ENCODE measurements around the gene ABCG1. TPM values are rescaled to one million over a fixed set of nuclear protein-coding genes. Genes with fewer than 3 reads are reported as not detected.

ABCG1 gene
- total and polyA plus RNA-seq, 4 experiments from 2014 or later: 1.5 to 19.6 (median 9.5) TPM

GRCh38 chr21:42254651-42255601 lies 36.0 kb downstream of the ABCG1 start:
- ChIA-PET CTCF (ENCODE audit: partially characterized antibody) (interaction anchor here (1.1 to 2.9 kb wide), 4 partner anchors 10 to 110 kb away, joined by 3 to 18 read pairs (median 12); no protein-coding TSS in a partner anchor), POLR2A (ENCODE audit: partially characterized antibody) (no interaction called here)
- peaks cover 15% of the 10 kb centered on the region for H3K4me1 ChIP-seq (ENCODE audit: insufficient read depth, low read length)
- H3K27ac ChIP-seq (ENCODE audit: low read depth, low read length): no peak overlapping the region
- H3K4me3 ChIP-seq (ENCODE audit: low read length in 2 of 2): no peak overlapping the region
- no peaks in the 10 kb centered on the region for H3K36me3 ChIP-seq (ENCODE audit: insufficient read depth, low read length)
- Mint-ChIP-seq H3K4me1 (peaks cover 26 to 54% (median 42%) of the 10 kb centered on the region in 4 donors), H3K27ac (peak overlapping the region in 5 of 7 donors; percentile 7 to 82 (median 42)), H3K9me3 (no peaks in the 10 kb centered on the region), H3K4me3 (no peak overlapping the region), H3K27me3 (no peaks in the 10 kb centered on the region), H3K36me3 (no peaks in the 10 kb centered on the region)
- no peak for DNase-seq
- no peaks in the 10 kb centered on the region for H3K27me3 ChIP-seq (ENCODE audit: insufficient read depth, low read length)
- H3K9me3 ChIP-seq (ENCODE audit: control insufficient read depth in 1 of 2, low read length in 2 of 2): no peaks in the 10 kb centered on the region
- intact Hi-C loops (cut with micrococcal nuclease): no loop called here

- Histone ChIP-seq H3K4me3 (ENCODE audit: low read length in 2 of 2) (no peak overlapping the region), H3K36me3 (ENCODE audit: insufficient read depth, low read length) (no peaks in the 10 kb centered on the region), H3K27ac (ENCODE audit: low read depth, low read length) (no peak overlapping the region), H3K4me1 (ENCODE audit: insufficient read depth, low read length) (peaks cover 15% of the 10 kb centered on the region), H3K27me3 (ENCODE audit: insufficient read depth, low read length) (no peaks in the 10 kb centered on the region), H3K9me3 (ENCODE audit: control insufficient read depth in 1 of 2, low read length in 2 of 2) (no peaks in the 10 kb centered on the region)
- Mint-ChIP-seq H3K4me3 (no peak overlapping the region), H3K4me1 (peaks cover 26 to 50% (median 40%) of the 10 kb centered on the region in 4 donors), H3K27me3 (no peaks in the 10 kb centered on the region), H3K36me3 (no peaks in the 10 kb centered on the region), H3K9me3 (no peaks in the 10 kb centered on the region), H3K27ac (peak overlapping the region in 4 of 7 donors; percentile 35 to 63 (median 55))
- no peak for DNase-seq
- CTCF ChIA-PET (ENCODE audit: partially characterized antibody): interaction anchor here (2.6 to 2.9 kb wide), 2 partner anchors 91 to 111 kb away, joined by 14 to 18 read pairs; no protein-coding TSS in a partner anchor
- POLR2A ChIA-PET (ENCODE audit: partially characterized antibody): no interaction called here
- intact Hi-C loops (cut with micrococcal nuclease): no loop called here
Observed at GRCh38 chr21:42255825-42256224, 36.9 kb downstream of the ABCG1 start.

- Histone ChIP-seq H3K4me1 (ENCODE audit: insufficient read depth, low read length) (peaks cover 15% of the 10 kb centered on the region), H3K36me3 (ENCODE audit: insufficient read depth, low read length) (no peaks in the 10 kb centered on the region), H3K27me3 (ENCODE audit: insufficient read depth, low read length) (no peaks in the 10 kb centered on the region), H3K4me3 (ENCODE audit: low read length in 2 of 2) (no peak overlapping the region), H3K9me3 (ENCODE audit: control insufficient read depth in 1 of 2, low read length in 2 of 2) (no peaks in the 10 kb centered on the region), H3K27ac (ENCODE audit: low read depth, low read length) (no peak overlapping the region)
- DNase-seq: no peak
- Mint-ChIP-seq H3K27me3 (no peaks in the 10 kb centered on the region), H3K36me3 (no peaks in the 10 kb centered on the region), H3K27ac (peak overlapping the region in 1 of 7 donors; percentile 56), H3K9me3 (no peaks in the 10 kb centered on the region), H3K4me3 (no peak overlapping the region), H3K4me1 (peaks cover 22 to 49% (median 36%) of the 10 kb centered on the region in 4 donors)
- intact Hi-C loops (cut with micrococcal nuclease): no loop called here
- ChIA-PET CTCF (ENCODE audit: partially characterized antibody) (interaction anchor here (1.3 to 2.9 kb wide), 5 partner anchors 18 to 111 kb away, joined by 4 to 18 read pairs (median 10); no protein-coding TSS in a partner anchor), POLR2A (ENCODE audit: partially characterized antibody) (no interaction called here)
Observed at GRCh38 chr21:42256316-42256715, 37.4 kb downstream of the ABCG1 start.

GRCh38 chr21:42257091-42257765 lies 38.3 kb downstream of the ABCG1 start:
- H3K4me1 Mint-ChIP-seq: peaks cover 19 to 47% (median 31%) of the 10 kb centered on the region in 4 donors
- ChIA-PET CTCF (ENCODE audit: partially characterized antibody) (interaction anchor here (1.0 to 2.9 kb wide), 7 partner anchors 19 to 112 kb away, joined by 4 to 18 read pairs (median 7); no protein-coding TSS in a partner anchor), POLR2A (ENCODE audit: partially characterized antibody) (no interaction called here)
- Histone ChIP-seq H3K27ac (ENCODE audit: low read depth, low read length) (no peak overlapping the region), H3K36me3 (ENCODE audit: insufficient read depth, low read length) (no peaks in the 10 kb centered on the region), H3K27me3 (ENCODE audit: insufficient read depth, low read length) (no peaks in the 10 kb centered on the region), H3K9me3 (ENCODE audit: control insufficient read depth in 1 of 2, low read length in 2 of 2) (no peaks in the 10 kb centered on the region), H3K4me3 (ENCODE audit: low read length in 2 of 2) (no peak overlapping the region), H3K4me1 (ENCODE audit: insufficient read depth, low read length) (peaks cover 15% of the 10 kb centered on the region)
- no peaks in the 10 kb centered on the region for H3K27me3 Mint-ChIP-seq
- H3K27ac Mint-ChIP-seq: peak overlapping the region in 3 of 7 donors; percentile 8 to 74 (median 56)
- H3K36me3 Mint-ChIP-seq: no peaks in the 10 kb centered on the region
- no peaks in the 10 kb centered on the region for H3K9me3 Mint-ChIP-seq
- no peak overlapping the region for H3K4me3 Mint-ChIP-seq
- DNase-seq: no peak
- intact Hi-C loops (cut with micrococcal nuclease): no loop called here

GRCh38 chr21:42258150-42258884 lies 39.4 kb downstream of the ABCG1 start:
- Mint-ChIP-seq H3K36me3 (no peaks in the 10 kb centered on the region), H3K4me1 (peaks cover 19 to 40% (median 30%) of the 10 kb centered on the region in 4 donors), H3K27me3 (no peaks in the 10 kb centered on the region), H3K4me3 (peak overlapping the region in 1 of 8 donors; percentile 37), H3K27ac (peak overlapping the region in 6 of 7 donors; percentile 10 to 78 (median 48)), H3K9me3 (no peaks in the 10 kb centered on the region)
- POLR2A ChIA-PET (ENCODE audit: partially characterized antibody): interaction anchor here (0.6 to 1.3 kb wide), 10 partner anchors 9 to 113 kb away, joined by 3 to 10 read pairs (median 4); partner anchors contain the start of gene ABCG1
- no peaks in the 10 kb centered on the region for H3K9me3 ChIP-seq (ENCODE audit: control insufficient read depth in 1 of 2, low read length in 2 of 2)
- no peak overlapping the region for H3K27ac ChIP-seq (ENCODE audit: low read depth, low read length)
- no peaks in the 10 kb centered on the region for H3K36me3 ChIP-seq (ENCODE audit: insufficient read depth, low read length)
- intact Hi-C loops (cut with micrococcal nuclease): loop anchor here (1.0 kb wide), 5 partner anchors 24 to 192 kb away; no protein-coding TSS in a partner anchor
- CTCF ChIA-PET (ENCODE audit: partially characterized antibody): interaction anchor here (0.7 to 6.8 kb wide), 38 partner anchors 9 to 441 kb away, joined by 3 to 217 read pairs (median 6); partner anchors contain the start of gene UBASH3A
- H3K4me1 ChIP-seq (ENCODE audit: insufficient read depth, low read length): peaks cover 15% of the 10 kb centered on the region
- no peaks in the 10 kb centered on the region for H3K27me3 ChIP-seq (ENCODE audit: insufficient read depth, low read length)
- DNase-seq: peak; percentile 77 to 81 (median 78)
- no peak overlapping the region for H3K4me3 ChIP-seq (ENCODE audit: low read length in 2 of 2)

GRCh38 chr21:42258885-42259407 lies 40.0 kb downstream of the ABCG1 start:
- Histone ChIP-seq H3K27me3 (ENCODE audit: insufficient read depth, low read length) (no peaks in the 10 kb centered on the region), H3K4me3 (ENCODE audit: low read length in 2 of 2) (no peak overlapping the region), H3K36me3 (ENCODE audit: insufficient read depth, low read length) (no peaks in the 10 kb centered on the region), H3K27ac (ENCODE audit: low read depth, low read length) (no peak overlapping the region), H3K4me1 (ENCODE audit: insufficient read depth, low read length) (peaks cover 10% of the 10 kb centered on the region), H3K9me3 (ENCODE audit: control insufficient read depth in 1 of 2, low read length in 2 of 2) (no peaks in the 10 kb centered on the region)
- Mint-ChIP-seq H3K9me3 (no peaks in the 10 kb centered on the region), H3K27ac (peak overlapping the region in 2 of 7 donors; percentile 10 to 78), H3K4me3 (peak overlapping the region in 1 of 8 donors; percentile 37), H3K27me3 (no peaks in the 10 kb centered on the region), H3K36me3 (peaks cover 0 to 3% of the 10 kb centered on the region in 2 donors), H3K4me1 (peaks cover 14 to 39% (median 29%) of the 10 kb centered on the region in 4 donors)
- ChIA-PET CTCF (ENCODE audit: partially characterized antibody) (interaction anchor here (0.7 to 6.8 kb wide), 38 partner anchors 9 to 442 kb away, joined by 3 to 217 read pairs (median 6); partner anchors contain the start of gene UBASH3A), POLR2A (ENCODE audit: partially characterized antibody) (interaction anchor here (0.6 to 1.3 kb wide), 10 partner anchors 9 to 114 kb away, joined by 3 to 10 read pairs (median 4); partner anchors contain the start of gene ABCG1)
- intact Hi-C loops (cut with micrococcal nuclease): loop anchor here (1.0 kb wide), 5 partner anchors 25 to 191 kb away; no protein-coding TSS in a partner anchor
- DNase-seq: no peak
